ENCODE results near the gene NHLRC4.

NHLRC4 gene

GRCh38 chr16:554640-555365 is 12.0 kb upstream of the NHLRC4 start:
- no peak for DNase-seq

GRCh38 chr16:555528-556473 is 11.0 kb upstream of the NHLRC4 start:
- no peak for DNase-seq

GRCh38 chr16:556474-557173 is 10.2 kb upstream of the NHLRC4 start:
- no peak for DNase-seq

- no peak for DNase-seq
Observed at GRCh38 chr16:557463-558297, 9.1 kb upstream of the NHLRC4 start.

- no peak for DNase-seq
Observed at GRCh38 chr16:558298-559020, 8.3 kb upstream of the NHLRC4 start.

- no peak for DNase-seq
Observed at GRCh38 chr16:559021-559380, 7.8 kb upstream of the NHLRC4 start.

- no peak for DNase-seq
Observed at GRCh38 chr16:559411-560203, 7.2 kb upstream of the NHLRC4 start.

GRCh38 chr16:560204-560700 is 6.6 kb upstream of the NHLRC4 start, which contains the start of gene PRR35:
Gene PRR35, plus strand, starts transcription at chr16:560394. Its CDS starts 2,901 bp downstream, at chr16:563295.
- no peak for DNase-seq

GRCh38 chr16:560701-561412 is 5.9 kb upstream of the NHLRC4 start:
- DNase-seq: no peak

- no peak for DNase-seq
Observed at GRCh38 chr16:561413-561794, 5.4 kb upstream of the NHLRC4 start.

GRCh38 chr16:561957-562938 is 4.6 kb upstream of the NHLRC4 start:
- DNase-seq: no peak

GRCh38 chr16:563072-563644 is 3.6 kb upstream of the NHLRC4 start:
- DNase-seq: no peak

GRCh38 chr16:564690-565418 is 2.0 kb upstream of the NHLRC4 start:
- no peak for DNase-seq

- DNase-seq: no peak
Observed at GRCh38 chr16:565419-566330, 1.1 kb upstream of the NHLRC4 start.

GRCh38 chr16:567373-568256 is 810 bp downstream of the NHLRC4 start:
- DNase-seq: no peak

All from DMS79 treated with DMSO at 0.1 percent for 48 hours (cell line).